GM04504 (cell line): Measurements from ENCODE around the gene RNF157.
"Not testable (repeated sequence)": the region's sequence is repeated elsewhere in the genome, so short reads cannot be mapped to it uniquely, and the experiment has no call there.

ENCODE experiments used
- DNase-seq: peaks from one replicate; pipeline ENCODE4 v3.0.0-alpha.2; 2012; ENCODE audit warnings: low read depth

Gene RNF157

GRCh38 chr17:76232342-76232741, 8.0 kb downstream of the RNF157 start:
- peak; percentile 87 for DNase-seq

DNA sequence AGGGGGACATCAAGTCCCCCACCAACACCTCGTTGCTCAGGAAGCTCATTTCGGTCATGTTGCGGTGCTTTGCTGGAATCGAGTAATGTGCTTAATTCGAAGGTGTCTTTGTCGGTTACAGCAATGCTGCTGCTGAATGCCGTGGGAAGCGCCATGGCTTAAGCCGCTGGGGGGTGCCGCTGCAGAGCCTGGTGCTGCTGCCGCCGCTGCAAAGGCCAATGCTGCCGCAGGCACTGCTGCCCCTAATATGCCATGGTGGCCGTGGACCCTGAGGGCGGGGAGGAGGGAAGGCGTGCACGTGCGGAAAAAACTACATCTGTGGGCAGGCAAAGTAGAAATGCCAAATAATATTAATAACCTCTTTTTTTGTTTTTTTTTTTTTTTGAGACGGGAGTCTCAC, 13.5 kb downstream of the RNF157 start:
- not testable (repeated sequence) for DNase-seq

DNA sequence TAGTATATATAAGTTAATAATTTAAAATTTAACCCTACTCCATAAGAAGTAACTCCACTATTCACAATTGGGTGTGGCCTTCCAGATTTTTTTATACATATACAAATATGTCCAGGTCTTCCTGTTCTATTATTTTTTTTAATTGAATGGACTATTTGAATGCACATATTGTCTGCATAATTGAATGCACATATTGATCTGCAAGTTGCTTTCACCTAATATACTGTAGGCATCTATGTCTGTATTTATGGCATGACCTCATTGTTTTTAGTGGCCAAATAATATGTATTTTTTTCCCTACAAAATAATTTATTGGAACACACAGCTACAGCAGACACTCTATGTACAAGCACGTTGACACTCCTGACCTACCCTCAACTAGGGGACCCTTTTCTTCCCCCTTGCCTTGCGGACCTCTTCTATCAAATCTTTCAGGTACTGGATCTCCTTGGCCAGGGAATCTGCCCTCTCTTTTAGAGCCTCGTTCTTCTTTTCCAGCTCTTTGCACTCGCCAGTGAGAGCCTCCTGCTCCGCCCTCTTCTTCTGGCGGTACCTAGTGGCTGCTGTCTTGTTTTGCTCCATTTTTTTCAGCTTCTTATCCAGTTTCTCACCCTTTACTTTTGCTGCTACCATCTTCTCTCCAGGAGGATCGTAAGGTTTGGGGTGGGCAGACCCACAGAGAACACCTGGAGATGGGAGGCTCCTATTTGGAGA, 14.8 kb downstream of the RNF157 start:
- not testable (repeated sequence) for DNase-seq

DNA sequence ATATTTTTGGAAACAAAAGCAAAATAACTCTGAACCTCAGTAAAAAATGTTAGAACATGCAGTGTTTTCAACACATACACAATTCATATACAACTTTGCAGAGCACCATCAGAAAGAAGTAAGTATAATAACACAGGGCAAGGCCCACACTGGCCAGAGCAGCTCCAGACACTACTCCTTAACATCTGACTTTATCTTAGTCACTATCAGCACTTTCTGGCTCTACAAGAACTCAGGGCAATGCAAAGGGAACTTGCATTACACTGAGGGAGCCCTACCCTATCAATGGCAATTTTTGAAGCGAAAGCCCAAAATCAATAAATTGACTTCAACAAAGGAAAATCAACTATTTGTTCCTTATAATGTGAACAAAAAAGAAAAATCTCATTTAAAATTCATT, 16.5 kb downstream of the RNF157 start:
- no peak for DNase-seq

DNA sequence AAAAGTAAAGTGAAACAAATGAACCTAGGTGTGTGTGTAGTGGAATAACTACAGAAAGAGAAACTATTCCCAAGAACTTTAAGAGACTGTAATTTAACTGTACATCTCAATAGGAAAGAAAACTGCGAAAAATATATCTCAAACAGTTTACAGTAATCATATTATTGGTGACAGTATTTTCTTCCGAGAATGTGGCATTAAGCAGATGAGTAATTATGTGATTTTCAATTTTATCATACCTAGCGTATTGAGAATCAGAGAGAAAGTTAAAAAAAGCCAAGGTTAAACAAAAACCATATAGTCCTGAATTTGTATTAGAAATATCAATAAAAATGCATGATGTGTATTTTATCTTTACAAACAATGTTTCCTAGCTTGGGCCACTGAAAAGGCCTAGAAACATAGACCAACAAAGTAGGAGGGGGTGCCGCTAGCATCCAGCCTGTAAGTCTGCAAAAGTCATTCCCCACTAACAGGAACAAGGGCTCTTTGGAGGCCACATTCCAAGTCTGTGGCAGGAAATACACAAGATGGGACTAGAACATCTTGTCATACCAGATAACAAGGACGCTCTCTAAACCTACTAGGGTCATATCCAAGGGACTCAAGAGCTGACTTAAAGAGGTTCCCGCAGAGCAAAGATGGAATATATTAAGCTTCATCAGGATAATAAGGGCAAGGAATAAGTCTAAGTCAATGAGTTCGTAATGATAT, 20.5 kb downstream of the RNF157 start:
- DNase-seq: no peak

DNA sequence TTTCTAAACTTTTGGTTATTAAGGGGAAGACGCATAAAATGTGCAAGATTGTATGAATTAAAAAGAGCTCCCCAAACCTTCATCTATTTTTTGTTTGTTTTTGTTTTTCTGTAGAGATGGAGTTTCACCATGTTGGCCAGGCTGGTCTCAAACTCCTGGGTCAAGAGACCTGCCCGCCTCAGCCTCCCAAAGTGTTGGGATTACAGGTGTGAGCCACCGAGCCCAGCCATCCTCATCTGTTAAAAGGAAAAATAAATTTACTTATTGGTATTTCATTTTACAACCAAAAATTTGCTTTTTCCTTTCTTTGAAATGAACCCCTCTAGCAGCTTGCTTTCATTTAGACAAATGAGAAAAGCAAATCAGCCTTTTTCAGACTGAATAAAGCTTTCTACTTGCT, 23.2 kb downstream of the RNF157 start:
- no peak for DNase-seq

DNA sequence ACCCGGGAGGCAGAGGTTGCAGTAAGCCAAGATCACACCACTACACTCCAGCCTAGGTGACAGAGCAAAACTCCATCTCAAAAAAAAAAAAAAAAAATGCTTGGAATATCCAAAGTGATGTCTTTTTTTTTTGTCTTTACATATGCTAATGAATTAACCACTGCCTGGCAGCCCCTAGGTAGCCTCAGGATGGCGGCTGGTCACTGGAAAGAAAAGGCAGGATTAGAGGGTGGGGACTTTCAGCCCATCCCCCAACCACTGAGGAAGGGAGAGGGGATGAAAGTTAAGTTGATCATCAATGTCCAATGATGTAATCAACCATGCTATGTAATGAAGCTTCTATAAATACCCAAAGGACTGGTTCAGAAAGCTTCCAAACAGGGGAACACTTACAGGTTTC, 26.8 kb downstream of the RNF157 start:
- DNase-seq: no peak

DNA sequence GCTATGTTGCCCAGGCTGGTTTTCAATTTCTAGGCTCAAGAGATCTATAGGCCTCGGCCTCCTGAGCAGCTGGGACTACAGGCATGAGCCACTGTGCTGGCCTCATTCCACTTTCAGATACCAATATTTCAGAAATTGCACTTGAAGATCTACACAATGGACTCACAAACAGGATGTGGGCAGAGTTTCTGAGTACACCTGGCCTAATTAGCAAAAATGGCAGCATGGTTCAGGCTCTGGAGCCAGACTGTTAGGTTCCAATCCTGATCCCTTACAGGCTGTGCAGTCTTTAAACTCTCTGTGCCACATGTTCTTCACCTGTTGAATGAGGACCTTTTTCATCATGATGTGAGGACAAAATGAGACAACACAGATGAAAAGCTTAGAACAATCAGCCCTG, 32.2 kb downstream of the RNF157 start:
- no peak for DNase-seq

DNA sequence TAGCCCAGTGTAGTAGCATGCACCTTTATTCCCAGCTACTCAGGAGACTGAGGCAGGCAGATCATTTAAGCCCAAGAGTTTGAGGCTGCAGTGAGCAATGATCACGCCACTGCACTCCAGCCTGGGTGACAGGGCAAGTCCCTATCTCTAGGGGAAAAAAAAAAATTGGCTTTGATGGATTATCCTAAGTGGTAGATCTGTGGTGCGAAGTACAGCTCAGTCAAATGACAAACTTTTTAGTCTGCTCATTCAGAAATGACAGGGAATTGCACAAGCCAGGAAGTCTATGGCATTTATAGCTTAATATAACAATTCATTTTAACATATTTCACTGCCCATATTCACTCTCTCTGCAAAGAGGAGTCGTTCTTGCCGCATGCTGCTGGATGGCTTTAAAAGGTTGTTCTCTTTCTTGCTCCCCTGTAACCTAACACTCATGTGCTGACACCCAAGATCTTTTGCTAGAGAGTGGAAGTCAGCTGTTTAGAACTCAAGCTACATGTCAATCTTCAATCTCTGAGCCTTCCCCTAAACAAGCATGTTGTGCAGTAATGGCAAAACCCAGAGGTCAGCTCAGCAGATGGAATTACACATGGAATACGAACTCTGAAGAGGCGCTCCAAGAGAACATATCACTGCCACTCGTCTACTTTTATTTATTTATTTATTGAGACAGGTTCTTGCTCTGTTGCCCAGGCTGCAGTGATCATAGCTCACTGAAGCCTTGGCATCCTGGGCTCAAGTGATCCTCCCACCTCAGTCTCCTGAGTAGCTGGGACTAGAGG, 32.8 kb downstream of the RNF157 start:
- no peak for DNase-seq

DNA sequence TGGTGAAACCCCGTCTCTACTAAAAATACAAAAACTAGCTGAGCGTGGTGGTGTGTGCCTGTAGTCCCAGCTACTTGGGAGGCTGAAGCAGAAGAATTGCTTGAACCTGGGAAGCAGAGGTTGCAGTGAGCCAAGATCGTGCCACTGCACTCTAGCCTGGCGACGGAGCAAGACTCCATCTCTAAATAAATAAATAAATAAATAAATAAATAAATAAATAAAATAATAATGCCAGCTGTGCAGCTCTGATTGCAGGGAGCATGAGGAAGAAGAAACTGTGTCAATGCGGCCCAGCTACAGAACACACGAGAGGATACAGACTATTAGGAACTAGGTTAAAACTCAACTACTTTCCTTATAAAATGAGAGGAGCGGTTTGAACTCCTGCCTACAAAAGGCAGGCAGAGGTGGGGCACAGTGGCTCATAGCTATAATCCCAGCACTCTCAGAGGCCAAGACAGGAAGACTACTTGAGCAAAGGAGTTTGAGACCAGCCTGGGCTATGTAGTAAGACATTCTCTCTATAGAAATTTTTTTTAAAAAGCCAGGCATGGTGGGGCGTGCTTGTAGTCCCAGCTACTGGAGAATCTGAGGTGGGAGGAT, 34.6 kb downstream of the RNF157 start:
- not testable (repeated sequence) for DNase-seq

DNA sequence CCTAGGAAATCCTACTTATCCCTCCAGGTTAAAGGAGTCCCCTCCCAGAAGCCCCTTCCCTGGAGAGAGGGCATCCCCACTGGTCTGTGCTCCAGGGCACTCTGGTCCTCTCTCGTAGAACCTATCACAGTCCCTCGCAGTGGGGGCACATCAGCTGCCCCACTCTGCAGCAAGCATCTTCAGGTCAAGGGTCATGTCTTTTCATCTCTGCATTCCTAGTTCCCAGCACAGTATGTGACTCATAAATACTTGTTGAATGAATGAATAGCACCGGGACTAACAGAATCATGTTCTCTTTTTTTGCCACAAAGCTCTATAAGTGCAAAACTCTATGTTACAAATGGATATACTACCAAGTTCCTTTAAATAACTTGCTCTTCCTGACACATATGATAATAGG, 36.0 kb downstream of the RNF157 start:
- peak; percentile 30 for DNase-seq

DNA sequence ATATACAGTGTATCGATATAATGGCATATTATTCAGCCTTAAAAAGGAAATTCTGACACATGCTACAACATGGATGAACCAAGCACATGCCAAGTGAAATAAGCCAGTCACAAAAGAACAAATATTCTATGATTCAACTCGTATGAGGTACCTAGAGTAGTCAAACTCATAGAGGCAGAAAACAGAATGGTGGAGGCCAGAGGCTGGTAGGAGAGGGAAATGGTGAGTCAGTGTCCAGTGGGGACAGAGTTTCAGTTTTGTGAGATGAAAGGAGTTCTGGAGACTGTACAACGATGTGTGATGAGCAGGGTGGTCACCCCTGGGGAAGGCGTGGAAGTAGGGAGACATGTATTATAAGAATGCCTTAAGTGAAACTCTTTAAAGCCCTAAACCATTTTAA, 39.9 kb downstream of the RNF157 start:
- DNase-seq: no peak

DNA sequence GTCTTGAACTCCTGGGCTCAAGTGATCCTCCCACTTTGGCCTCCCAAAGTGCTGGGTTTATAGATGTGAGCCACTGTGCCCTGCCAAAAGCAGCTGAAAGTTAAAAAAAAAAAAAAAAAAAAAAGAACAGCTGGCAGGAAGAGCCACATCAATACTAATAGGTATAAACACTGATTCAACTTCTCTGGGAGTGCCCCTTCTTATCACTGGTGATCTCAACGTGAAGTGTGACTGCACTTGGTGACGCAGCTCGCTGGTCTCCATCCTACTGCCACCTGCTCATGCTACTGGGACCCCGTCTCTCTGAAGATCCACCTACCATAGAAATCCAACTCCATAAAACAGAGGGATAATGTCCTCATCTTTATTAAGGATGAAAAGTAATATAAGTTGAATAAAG, 40.8 kb downstream of the RNF157 start:
- no peak for DNase-seq

GRCh38 chr17:76198702-76199101, 41.6 kb downstream of the RNF157 start:
- DNase-seq: no peak

DNA sequence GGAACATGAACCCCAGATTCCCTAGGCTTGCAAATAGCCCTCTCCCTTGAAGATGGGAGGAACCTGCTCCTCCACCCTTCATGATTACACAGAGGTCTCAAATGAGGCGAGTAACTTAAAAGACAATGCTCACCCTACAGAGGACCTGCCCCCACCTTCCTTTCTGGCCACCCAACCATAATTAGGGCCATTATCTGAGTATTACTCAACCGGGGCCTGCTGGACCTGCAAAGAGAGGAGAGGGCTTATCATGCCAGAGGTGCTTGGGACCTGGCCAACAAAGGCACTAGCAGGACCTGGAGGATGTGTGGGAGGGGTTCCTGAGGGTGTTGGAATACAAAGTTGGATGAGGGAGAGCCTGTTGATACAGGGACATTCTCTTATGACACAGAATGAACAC, 42.4 kb downstream of the RNF157 start:
- DNase-seq: no peak

- no peak for DNase-seq
Observed at GRCh38 chr17:76196675-76197074, 43.6 kb downstream of the RNF157 start.

DNA sequence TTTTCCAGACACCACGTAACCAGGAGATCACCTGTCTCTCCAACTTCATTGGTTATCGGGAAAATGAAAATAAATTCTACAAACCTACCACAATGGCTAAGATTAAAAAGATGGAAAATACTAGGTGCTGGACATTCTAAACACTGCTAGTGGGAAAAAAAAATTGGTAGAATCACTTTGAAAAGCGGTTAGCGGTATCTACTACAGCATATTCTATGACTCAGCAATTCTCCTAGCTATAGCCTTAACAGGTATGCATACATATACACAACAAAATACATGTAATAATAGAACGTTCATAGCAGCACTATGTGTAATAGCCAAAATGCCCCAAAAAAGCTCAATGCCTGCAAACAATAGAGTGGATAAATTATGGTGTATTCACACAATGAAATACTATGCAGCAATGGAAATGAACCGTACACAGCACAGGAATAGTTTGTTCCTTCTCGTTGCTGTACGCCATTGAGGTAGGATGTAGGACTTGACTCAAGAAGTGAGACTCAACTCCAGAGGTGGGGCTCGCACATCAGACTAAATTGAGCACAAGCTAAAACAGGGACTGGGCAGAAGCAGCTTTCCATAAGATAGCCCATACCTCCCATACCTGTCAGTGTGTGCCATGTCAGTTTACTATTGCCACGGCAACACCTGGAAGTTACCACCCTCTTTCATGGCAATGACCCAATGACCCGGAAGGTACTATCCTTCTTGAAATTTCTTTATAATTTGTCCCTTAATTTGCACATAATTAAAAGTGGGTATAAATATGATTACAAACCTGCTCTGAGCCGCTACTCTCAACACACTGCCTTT, 44.8 kb downstream of the RNF157 start:
- no peak for DNase-seq

GRCh38 chr17:76193591-76193990, 46.7 kb downstream of the RNF157 start:
- no peak for DNase-seq

- DNase-seq: no peak
Observed at GRCh38 chr17:76191896-76192295, 48.4 kb downstream of the RNF157 start.

- DNase-seq: no peak
Observed at GRCh38 chr17:76189741-76190140, 50.6 kb downstream of the RNF157 start.

DNA sequence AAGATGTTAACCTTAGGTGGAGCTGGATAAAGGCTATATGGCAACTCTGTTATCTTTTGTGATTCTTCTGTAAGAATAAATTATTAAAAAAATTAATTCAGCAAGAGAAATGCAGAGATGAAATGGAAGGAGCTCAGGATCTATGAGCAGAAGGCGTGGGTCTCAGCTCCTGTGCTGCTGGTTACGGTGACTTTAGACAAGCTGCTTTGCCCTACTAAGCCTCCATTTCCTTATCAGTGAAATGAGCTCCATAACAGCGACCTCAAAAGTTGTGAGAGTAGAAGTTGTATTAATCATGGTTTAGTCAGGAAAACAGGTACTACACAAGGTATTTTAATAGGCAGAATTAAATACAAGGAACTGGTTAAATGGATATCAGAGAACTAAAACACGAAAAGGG, 51.0 kb downstream of the RNF157 start:
- DNase-seq: no peak
